ENCODE results near the gene DVL1. TPM values are rescaled to one million over a fixed set of nuclear protein-coding genes. Genes with fewer than 3 reads are reported as not detected.

Gene DVL1
- total RNA-seq, 1 donor from 2014 or later = 92.9 TPM

GRCh38 chr1:1296070-1297061 lies 52.9 kb downstream of the DVL1 start:
- Mint-ChIP-seq H3K27ac (ENCODE audit: unreplicated experiment) (no peak overlapping the region), H3K4me1 (ENCODE audit: unreplicated experiment) (peaks cover 3% of the 10 kb centered on the region), H3K9me3 (ENCODE audit: unreplicated experiment) (no peaks in the 10 kb centered on the region), H3K4me3 (ENCODE audit: unreplicated experiment) (no peak overlapping the region), H3K27me3 (ENCODE audit: unreplicated experiment) (no peaks in the 10 kb centered on the region), H3K36me3 (ENCODE audit: unreplicated experiment) (no peaks in the 10 kb centered on the region)
- no peak for TF ChIP-seq CTCF (IDR thresholded peaks at IDR 0.05)
- no peak for DNase-seq (ENCODE audit: extremely low spot score, unreplicated experiment)

- Mint-ChIP-seq H3K36me3 (ENCODE audit: unreplicated experiment) (no peaks in the 10 kb centered on the region), H3K27ac (ENCODE audit: unreplicated experiment) (no peak overlapping the region), H3K4me1 (ENCODE audit: unreplicated experiment) (peaks cover 4% of the 10 kb centered on the region), H3K4me3 (ENCODE audit: unreplicated experiment) (no peak overlapping the region), H3K9me3 (ENCODE audit: unreplicated experiment) (no peaks in the 10 kb centered on the region), H3K27me3 (ENCODE audit: unreplicated experiment) (no peaks in the 10 kb centered on the region)
- DNase-seq (ENCODE audit: extremely low spot score, unreplicated experiment) = no peak
- TF ChIP-seq CTCF (IDR thresholded peaks at IDR 0.05) = no peak
Observed at GRCh38 chr1:1295154-1295923, 53.9 kb downstream of the DVL1 start.

GRCh38 chr1:1294250-1294890 lies 54.8 kb downstream of the DVL1 start:
- DNase-seq (ENCODE audit: extremely low spot score, unreplicated experiment) = no peak
- TF ChIP-seq CTCF (IDR thresholded peaks at IDR 0.05) = no peak
- Mint-ChIP-seq H3K27me3 (ENCODE audit: unreplicated experiment) (no peaks in the 10 kb centered on the region), H3K4me3 (ENCODE audit: unreplicated experiment) (no peak overlapping the region), H3K36me3 (ENCODE audit: unreplicated experiment) (no peaks in the 10 kb centered on the region), H3K4me1 (ENCODE audit: unreplicated experiment) (peaks cover 4% of the 10 kb centered on the region), H3K27ac (ENCODE audit: unreplicated experiment) (no peak overlapping the region), H3K9me3 (ENCODE audit: unreplicated experiment) (no peaks in the 10 kb centered on the region)

- no peak overlapping the region for H3K4me3 Mint-ChIP-seq (ENCODE audit: unreplicated experiment)
- H3K4me1 Mint-ChIP-seq (ENCODE audit: unreplicated experiment) = peaks cover 4% of the 10 kb centered on the region
- no peaks in the 10 kb centered on the region for H3K9me3 Mint-ChIP-seq (ENCODE audit: unreplicated experiment)
- no peak overlapping the region for H3K27ac Mint-ChIP-seq (ENCODE audit: unreplicated experiment)
- no peaks in the 10 kb centered on the region for H3K27me3 Mint-ChIP-seq (ENCODE audit: unreplicated experiment)
- TF ChIP-seq CTCF (IDR thresholded peaks at IDR 0.05) = no peak
- DNase-seq (ENCODE audit: extremely low spot score, unreplicated experiment) = no peak
- no peaks in the 10 kb centered on the region for H3K36me3 Mint-ChIP-seq (ENCODE audit: unreplicated experiment)
Observed at GRCh38 chr1:1293263-1294249, 55.7 kb downstream of the DVL1 start.
